GM21576 (cell line): ENCODE data around the gene CX3CL1.
"Not testable (repeated sequence)": the region's sequence is repeated elsewhere in the genome, so short reads cannot be mapped to it uniquely, and the experiment has no call there.

Experiments
- ATAC-seq: cut with Tn5 transposase; IDR thresholded peaks from one replicate; pipeline ENCODE4 v1.9.1; 2021; ENCODE audit warnings: mild to moderate bottlenecking, moderate library complexity; ENCODE audit not compliant: unreplicated experiment

Gene CX3CL1

DNA sequence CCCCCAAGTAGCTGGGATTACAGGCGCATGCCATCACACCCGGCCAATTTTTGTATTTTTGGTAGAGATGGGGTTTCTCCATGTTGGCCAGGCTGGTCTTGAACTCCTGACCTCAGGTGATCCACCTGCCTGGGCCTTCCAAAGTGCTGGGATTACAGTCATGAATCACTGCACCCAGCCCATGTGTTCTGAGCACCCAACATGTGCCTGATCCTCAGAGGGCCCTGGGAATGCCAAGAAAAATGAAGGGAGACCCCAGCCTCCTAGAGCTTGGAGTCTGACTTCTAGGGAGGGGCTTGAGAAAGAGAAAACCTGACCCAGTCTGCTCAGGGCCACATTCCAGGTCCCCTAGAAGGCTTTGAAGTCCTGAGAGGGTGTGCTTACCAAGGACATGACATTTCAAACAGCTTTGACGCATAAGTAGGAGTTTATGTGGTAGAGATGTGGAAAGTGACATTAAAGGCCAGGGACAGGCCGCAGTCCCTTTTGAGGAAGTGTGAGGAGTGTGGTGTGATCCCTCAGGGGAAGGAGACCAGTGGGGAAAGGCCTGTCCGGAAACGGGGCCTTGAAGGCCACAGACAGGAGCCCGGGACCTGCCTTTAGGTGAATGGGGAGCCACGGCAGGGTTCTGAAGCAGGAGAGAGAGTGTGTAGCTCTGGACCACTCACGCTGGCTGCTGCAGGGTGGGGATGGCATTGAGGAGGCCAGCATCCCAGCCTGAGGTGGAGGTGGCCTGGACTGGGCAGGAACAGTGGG is 14.8 kb upstream of the CX3CL1 start:
- peak; percentile 38 for ATAC-seq

DNA sequence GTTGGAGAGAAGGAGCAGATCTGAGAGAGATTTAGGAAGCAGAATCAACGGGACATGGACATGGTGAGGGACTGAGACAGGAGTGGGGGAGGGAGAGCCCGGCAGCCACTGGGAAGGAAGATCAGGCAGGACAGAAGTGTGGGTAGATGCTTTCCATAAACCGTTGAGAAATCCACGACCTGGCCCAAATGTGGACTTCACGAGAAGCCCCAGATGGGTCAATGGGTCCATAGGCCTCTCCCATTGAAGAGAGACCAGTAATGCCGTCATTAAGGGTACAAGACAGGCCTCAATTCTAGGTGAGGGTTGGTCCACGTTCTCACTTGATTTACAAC is 14.2 kb upstream of the CX3CL1 start:
- no peak for ATAC-seq

DNA sequence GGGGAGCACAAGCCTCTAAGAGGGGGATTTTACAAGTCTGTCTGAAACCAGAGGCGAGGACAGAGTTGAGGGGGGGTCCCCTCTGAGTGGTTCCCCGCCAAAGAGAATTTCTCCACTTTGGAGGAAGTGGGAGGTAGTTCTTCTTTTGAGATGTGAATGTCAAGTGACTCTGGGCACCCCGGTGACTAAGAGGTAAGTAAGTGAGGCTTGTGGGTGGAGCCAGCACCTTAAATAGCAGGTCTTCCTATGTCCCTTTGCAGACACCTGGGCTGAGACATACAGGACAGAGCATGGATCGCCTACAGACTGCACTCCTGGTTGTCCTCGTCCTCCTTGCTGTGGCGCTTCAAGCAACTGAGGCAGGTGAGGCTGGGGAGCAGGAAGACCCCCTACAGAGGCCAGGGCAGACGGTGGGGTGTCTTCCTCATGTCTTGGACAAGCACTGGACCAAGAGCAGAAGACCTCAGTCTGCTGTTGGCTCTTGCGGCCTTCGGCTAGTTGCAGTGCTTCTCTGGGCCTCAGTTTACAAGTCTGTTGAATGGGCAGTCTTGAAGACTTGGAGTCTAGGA is 13.7 kb upstream of the CX3CL1 start, which contains the start of gene CCL22:
TSS of gene CCL22 (plus strand) at position 257 of the 569 bp plus-strand sequence. CDS start at position 291, 34 bp downstream.
- ATAC-seq: peak; percentile 47

DNA sequence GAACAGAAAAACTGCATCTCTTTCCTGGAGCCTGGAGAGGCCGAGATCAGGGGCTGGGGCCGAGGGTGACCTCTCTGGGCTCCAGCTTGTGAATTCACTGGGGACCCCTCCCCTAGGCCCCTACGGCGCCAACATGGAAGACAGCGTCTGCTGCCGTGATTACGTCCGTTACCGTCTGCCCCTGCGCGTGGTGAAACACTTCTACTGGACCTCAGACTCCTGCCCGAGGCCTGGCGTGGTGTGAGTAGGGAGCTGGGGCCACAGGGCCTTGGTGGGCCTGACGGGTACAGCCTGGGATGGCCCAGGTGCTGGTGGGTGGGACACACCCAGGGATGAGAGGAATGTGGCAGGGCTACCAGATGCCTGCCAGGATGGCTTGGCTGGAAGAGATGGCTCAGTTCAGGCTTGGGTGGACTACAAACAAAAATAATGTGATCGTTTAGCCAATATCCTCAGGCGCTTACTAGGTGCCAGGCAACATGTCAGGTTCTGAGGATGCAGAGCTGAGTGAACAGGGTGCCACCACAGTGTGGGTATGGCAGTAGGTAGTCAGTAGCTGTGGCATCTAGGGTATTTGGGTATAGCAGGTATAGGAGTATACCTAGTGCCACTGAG is 11.9 kb upstream of the CX3CL1 start:
- ATAC-seq: no peak

DNA sequence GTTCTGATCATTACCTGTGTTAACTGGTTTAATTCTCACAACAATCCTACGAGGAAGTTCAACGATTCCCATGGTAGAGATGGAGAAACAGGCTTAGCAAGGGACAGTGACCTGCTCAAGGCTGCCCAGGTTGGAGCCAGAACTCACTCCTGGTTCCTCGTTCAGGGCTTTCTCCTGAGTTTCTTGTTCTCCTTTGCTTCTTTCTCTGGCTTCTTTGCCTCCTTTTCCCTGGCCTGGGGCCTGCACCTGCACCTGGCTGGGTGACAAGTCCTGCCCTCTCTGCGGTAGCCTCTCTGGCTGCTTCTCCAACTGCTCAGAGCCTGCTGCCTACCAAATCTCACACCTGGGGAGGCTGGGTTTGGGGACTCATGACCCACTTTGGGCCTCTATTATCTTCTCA is 10.9 kb upstream of the CX3CL1 start:
- no peak for ATAC-seq

DNA sequence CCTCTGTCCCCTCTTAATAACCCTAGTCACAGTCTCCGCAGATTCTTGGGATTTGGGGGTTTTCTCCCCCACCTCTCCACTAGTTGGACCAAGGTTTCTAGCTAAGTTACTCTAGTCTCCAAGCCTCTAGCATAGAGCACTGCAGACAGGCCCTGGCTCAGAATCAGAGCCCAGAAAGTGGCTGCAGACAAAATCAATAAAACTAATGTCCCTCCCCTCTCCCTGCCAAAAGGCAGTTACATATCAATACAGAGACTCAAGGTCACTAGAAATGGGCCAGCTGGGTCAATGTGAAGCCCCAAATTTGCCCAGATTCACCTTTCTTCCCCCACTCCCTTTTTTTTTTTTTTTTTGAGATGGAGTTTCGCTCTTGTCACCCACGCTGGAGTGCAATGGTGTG is 8.1 kb upstream of the CX3CL1 start:
- no peak for ATAC-seq

DNA sequence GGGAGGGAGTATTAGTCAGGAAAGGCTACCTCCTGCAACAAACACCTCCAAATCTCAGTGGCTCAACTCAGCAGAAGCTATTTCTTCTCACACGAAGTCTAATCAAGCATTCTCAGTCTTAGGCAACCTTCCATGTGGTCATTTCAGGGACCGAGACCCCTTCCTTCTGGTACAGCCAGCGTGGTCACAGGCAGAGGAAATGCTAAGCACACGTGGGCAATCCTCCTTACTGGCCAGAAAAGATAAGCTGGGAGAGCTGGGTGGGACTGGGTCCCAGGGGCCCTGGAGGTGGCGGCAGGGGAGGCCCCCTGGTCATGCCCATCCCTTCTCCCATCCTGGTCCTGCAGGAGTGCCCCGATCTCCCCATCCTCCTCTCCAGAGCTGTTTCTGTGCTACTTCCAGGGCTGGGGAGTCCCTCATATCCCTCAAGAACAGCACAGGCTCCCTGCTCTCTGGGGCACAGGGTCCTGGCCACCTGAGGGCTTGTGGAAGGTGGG is 5.7 kb upstream of the CX3CL1 start:
- no peak for ATAC-seq

DNA sequence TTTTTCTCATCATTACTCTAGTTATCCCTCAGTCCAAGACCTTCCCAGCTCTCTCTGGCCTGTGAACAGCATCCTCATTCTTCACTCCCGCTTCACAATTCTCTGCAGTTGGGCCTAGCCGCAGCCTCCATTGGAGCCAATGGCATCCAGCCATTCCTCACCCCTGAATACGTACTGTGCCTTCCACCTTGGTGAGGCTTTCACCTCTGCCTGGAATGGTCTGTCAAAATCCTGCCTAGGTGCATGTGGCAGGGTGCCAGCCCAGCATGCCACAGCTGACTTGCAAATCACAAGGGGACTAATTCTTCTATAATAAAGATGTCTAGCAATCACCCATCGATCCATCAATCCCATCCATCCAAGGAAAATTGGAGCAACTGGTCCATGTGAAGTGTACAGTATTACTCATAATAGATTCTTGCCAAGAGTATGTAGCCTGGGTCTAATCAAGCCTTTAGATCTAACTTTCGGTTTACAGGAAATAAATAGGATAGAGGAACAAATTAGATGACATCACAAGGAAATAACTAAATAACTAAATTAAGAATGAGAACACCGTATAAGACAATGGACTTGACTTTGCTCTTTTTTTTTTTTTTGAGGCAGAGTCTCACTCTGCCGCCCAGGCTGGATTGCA is 5.1 kb upstream of the CX3CL1 start:
- ATAC-seq: no peak

DNA sequence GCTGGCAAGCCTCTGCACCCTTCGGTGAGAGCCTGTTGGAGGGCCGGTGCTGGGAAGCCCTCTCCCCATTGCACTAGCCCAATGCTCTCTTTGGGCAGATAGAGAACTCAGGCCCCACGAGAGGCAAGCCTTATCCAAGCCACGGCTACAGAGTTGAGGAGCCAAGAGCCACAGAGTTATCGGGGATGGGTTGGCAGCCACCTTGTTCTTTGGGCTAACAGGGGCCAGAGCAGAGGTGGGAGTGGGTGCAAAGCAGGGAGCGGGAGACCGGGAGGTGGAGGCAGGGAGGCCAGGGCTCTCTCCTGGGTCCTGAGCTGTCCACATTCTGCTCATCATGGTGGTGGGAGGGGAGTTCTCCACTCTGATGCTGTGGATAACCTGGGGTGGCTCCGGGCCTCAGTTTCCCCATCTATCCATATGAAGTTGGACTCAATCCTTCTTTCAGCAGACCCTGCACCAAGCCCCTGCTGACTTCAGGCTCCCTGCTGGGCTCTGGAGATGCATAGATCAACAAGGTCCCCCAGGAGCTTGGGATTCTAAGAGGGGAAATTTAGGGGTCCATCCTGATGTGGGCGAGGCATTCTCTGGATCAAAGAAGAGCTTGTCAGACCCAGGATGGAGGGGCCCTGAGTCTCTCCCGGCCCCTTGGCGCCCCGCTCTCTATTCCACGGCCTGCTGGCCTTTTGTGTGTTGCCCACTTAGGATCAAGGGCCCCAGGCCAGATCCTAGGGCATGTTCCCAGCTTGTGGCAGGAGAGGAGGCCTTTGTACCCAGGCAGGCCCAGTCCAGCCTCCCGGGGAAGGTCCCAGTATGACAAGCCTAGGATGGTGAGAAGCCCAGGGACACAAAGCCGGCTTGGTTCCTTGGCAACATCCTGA is 557 bp upstream of the CX3CL1 start:
- ATAC-seq: no peak

DNA sequence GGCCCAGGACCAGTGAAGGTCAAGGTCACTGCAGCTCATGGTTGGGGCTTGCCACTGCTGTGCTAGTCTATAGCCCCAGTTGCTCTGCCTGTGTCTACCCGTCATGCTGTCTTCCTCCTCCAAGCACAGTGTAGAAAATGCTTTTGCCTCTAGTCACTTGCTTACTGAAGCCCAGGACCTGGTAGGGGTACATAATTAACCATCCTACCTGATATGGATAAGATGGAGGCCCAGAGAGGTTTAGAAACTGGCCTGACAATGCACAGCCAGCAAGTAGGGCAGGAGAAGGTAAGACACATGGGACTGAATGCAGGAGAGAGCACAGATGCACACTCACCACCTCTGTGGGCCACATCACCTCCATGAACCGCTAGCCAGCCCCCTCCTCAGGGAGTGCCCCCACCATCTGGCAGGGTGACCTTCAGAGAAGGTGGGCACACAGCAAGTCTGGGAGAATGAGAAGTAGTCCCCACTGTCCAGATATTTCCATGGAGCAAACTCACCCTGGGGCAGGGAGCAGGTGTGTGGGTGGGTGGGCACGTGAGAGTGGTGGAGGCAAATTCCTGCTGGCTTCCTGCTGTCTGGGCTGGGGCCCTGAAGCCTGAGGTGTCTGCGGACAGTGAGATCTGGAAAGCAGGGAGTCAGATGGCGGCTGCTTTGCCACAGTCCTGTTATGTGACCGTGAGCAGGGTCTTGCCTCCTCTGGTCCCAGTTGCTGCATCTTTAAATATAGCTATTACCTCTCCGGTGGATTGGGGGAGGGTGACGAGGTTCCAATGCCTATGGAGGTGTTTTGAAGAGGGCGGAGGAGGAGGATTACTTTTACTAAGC is 1.0 kb downstream of the CX3CL1 start:
- ATAC-seq: no peak

DNA sequence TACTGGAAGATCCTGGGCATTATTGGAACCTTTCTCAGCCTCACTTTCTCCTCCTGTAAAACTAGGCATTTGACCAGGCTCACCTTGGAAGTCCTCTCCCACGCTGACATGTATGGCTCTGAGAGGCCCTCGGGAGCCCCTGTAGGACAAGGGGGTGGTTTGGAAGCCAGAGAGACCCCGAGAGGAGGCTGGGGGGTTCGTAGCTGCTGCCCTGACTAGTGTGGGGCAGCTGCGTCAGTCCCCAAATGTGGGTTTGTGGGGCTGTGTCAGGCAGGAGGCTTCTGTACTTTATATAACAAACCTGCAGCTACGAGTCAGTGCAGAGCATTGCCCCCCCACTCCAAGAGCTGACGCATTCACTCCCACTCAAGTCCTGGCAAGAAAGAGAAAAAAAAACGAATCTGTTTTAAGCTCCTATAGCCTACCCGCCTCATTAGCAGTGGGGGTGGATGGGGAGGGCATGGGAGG is 1.8 kb downstream of the CX3CL1 start:
- no peak for ATAC-seq

DNA sequence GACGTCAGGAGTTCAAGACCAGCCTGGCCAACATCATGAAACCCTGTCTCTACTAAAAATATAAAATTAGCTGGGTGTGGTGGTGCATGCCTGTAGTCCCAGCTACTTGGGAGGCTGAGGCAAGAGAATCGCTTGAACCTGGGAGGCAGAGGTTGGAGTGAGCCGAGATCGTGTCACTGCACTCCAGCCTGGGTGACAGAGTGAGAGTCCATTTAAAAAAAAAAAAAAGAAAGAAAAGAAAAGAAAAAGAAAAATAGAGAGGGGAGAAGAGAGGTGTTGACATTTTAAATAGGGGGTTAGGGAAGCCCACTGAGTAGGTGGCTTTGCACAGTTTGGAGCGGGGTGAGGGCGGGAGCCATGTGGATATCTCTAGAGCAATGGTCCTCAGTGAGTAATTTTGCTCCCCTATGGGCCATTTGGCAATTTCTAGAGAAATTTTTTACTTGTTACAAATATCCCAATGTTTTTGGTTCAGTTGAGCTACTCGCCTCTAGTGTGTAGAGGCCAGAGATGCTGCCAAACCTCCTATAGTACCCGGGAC is 2.7 kb downstream of the CX3CL1 start:
- ATAC-seq: not testable (repeated sequence)

DNA sequence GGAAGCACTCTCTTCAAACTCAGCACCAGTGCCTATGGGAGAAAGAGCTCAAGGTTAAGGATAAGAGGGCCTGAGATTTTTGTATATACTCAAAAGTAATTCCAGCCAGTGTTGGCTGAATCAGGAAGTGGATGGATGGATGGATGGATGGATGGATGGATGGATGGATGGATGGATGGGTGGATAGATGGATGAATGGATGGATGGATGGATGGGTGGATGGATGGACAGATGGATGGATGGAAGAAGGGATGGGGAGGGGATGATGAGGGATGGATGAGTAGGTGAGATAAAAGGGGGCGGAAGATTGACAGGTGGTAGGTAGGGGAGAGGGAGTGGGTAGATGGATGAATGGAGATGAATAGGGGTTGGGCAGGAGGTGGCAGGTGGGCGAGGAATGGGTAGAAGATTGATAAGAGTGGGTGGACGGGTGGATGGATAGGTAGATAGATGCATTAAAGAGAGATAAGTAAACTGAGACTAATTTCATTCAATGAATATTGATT is 4.1 kb downstream of the CX3CL1 start:
- ATAC-seq: no peak

DNA sequence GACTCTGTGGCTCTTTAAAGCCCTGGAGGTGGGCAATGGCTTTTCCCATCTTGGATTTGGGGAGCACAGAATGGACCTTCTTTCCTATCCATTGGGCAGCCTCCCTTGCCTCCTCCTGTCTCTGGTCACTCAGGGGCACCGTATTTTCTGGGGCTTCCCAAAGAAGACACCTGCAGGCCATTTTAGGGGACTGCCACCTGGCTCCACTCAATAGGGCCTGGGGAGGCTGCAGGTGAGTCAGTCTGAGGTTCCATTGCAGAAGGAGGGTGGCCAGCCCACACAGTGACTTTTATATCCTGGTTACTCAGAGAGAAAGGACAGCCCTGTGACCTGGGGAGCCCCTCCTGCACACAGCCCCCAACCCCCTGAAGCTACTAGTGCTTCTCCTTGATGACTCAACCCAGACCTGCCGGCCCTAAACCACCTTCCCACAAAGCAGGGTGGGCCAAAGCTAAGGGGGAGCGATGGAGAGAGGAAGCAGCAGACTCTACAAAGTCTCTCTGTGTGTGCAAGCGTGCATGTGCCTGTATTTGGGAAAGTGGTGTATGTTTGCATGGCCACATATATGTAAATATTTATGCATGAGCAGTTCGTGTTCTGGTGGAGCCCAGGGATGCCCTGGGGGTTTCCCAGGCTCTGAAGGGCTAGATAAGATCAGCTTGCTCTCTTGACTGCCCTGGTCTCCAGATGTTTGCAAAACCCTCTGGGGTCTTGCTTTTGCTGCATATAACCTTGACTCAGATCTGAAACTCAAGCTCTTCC is 5.0 kb downstream of the CX3CL1 start:
- peak; percentile 66 for ATAC-seq

DNA sequence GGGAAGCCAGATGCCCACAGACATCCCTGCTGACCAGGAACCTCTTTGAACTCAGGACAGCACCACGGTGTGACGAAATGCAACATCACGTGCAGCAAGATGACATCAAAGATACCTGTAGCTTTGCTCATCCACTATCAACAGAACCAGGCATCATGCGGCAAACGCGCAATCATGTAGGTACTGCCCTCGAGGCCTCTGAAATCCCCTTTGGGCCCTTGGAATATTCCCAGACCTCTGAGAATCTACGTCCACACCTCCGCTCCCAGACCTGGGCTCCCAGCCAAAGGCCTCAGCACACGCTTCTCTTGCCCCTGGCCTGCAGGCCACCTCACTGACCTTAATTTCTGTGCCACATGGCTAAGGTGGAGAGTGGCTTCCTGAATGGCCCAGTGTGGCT is 7.3 kb downstream of the CX3CL1 start:
- no peak for ATAC-seq

DNA sequence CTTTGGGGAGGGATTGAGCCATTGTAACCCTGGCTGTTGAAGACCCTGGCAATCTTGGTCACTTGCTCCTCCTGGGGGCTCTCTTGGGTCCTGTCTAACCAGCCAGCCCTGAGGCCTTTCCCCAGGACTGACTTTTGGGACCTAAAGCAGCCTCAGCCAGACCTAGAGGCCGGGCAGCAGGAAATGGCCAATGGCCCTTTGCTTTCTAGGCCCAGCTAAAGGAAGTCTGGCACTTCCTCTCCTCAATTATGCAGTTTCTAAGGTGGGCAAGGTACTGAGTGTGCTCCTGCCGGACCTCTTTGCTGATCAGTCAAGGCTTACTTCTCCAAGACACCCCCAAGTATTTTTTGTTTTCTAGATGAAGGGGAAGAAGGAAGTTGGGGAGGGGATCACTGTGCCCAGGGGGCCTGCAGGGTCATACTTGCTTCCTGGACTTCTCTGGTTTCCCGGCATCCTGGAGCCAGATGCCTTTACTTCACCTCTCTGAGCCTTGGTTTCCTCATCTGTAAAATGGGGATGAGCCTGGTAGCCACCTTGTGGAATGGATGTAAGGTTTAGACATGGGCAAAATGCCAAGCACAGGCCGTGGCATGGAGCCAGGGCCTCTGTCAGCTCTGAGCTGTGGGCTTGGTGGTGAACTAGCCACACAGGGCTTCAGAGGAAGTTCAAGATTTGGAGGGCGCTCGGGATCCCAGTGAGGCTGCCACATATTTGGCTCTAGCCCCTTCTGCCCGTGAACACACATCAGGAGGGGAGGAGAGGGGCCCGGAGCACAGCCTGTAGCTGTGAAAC is 8.6 kb downstream of the CX3CL1 start:
- ATAC-seq: no peak

DNA sequence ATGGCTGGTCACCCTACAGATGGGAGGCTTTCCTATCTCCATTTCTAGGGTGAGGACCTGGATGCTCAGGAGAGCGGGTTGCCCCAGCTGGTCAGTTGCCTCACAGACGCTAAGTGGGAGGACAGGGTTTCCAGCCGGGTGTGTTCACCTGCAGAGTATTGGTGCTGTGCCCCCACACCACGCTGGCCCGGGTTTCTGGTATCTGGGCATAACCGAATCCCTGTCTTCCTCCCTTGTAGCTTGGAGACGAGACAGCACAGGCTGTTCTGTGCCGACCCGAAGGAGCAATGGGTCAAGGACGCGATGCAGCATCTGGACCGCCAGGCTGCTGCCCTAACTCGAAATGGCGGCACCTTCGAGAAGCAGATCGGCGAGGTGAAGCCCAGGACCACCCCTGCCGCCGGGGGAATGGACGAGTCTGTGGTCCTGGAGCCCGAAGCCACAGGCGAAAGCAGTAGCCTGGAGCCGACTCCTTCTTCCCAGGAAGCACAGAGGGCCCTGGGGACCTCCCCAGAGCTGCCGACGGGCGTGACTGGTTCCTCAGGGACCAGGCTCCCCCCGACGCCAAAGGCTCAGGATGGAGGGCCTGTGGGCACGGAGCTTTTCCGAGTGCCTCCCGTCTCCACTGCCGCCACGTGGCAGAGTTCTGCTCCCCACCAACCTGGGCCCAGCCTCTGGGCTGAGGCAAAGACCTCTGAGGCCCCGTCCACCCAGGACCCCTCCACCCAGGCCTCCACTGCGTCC is 9.7 kb downstream of the CX3CL1 start:
- ATAC-seq: no peak
